Glomerular endothelial cell (primary cell): Measurements from ENCODE around the gene ADD2. TPM values are rescaled to one million over a fixed set of nuclear protein-coding genes. Genes with fewer than 3 reads are reported as not detected.

Source experiments
- DNase-seq: peaks from one replicate; pipeline ENCODE4 v3.0.0-alpha.2; 2011; ENCODE audit warnings: low read depth, low spot score; ENCODE audit errors: extremely low read depth
- total RNA-seq: library from RNA; depleted of rRNA; stranded (reverse); fragments of >200 nt; gene quantifications from 2 replicates; pipeline ENCODE4 v1.2.3, GENCODE V29; 2015

ADD2 gene
- total RNA-seq, 1 donor from 2014 or later = 0.47 TPM

GRCh38 chr2:70707706-70708105 lies 60.3 kb downstream of the ADD2 start:
- no peak for DNase-seq

DNA sequence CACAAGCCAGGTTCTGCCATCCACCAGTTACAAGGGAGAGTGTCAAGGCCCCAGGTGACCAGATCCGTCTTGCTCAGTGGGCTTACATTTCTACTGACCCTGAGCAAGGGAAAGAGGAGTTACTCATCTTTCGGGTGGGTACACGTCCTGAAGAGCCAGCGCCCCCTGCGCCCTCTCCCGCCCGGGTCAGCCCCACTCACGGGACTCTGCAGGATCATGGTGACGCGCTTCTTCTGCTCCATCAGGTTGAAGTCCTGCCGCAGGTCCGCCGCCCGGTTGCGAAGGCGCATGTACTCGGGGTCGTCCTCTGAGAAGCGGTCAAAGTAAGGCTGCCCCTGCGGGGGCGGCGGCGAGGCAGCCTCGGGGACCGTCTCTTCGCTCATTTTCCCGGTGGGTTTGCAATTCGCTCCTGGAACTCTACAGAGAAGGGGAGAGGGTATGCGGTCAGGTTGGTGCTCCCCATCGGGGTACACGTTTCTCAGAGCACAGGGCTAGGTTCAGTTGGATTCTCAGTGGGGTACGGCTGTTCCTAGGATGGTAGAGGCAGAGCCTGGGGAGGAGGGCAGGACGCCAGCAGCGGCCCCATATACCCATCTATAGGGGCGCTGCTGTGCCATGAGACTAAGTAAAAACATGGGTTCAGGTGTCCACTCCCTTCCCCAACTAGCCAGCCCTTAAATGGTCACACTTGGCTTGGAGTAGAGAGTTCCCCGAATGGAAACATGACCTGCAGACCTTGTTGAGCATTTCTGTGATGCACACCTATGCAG lies 61.8 kb downstream of the ADD2 start:
- no peak for DNase-seq

GRCh38 chr2:70705160-70705850 lies 62.7 kb downstream of the ADD2 start:
- no peak for DNase-seq

- DNase-seq = no peak
Measured at GRCh38 chr2:70703900-70704549, 64.0 kb downstream of the ADD2 start.

DNA sequence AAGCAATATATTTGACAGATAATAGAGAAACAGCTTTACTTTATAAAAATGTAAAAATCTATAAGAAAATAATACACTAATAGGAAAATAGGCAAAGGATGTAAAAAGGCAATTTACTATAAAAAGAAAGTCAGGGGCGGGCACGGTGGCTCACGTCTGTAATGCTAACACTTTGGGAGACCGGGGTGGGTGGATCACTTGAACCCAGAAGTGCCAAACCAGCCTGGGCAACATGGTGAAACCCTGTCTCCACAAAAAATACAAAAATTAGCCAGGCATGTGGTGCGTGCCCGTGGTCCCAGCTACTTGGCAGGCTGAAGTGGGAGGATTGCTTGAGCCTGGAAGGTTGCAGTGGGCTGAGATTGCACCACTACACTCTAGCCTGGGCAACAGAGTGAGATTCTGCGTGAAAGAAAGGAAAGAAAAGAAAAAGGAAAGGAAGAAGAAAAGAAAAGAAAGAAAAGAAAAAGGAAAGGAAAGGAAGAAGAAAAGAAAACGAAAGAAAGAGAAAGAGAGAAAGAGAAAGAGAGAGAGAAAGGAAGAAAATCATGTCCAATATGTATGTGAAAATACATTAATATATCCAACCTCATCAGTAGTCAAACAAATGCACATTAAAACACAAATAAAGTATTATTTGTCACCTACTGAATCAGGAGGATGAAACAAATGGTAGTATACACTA lies 65.1 kb downstream of the ADD2 start:
- no peak for DNase-seq

- DNase-seq = no peak
Measured at GRCh38 chr2:70698847-70699246, 69.2 kb downstream of the ADD2 start.

DNA sequence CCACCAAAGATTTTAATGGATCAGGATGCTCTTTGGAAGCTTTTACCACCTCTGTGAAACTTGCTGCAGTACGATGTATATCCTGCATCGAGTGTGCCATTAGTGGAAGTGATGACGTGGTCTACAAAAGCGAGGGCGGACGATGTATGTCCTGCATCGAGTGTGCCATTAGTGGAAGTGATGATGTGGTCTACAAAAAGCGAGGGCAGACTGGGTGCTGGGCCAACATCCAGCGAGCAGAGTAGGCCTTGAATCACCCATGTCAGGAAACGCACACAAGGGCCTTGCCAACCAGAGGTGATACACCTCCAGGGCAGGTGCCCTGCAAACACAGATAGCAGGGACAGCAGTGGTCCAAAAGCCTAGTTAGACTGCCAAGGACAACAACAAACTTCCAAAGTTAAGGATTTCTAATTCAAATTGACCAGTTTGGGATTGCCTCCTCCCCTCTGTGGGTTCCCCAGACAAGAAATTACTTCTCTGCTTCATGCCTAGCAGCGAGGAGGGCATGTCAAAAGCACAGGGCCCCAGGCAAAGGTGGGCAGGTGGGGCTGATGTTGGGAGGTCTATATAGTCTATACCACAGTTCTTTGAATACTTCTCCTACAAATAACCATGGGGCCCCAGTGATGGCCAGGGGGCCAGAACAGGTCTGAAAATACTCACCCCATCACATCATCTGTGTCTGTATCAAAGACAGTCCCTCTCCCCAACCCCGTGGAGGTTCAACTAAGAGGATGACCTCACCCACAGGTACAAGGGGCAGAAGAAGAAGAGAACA lies 70.2 kb downstream of the ADD2 start:
- no peak for DNase-seq

DNA sequence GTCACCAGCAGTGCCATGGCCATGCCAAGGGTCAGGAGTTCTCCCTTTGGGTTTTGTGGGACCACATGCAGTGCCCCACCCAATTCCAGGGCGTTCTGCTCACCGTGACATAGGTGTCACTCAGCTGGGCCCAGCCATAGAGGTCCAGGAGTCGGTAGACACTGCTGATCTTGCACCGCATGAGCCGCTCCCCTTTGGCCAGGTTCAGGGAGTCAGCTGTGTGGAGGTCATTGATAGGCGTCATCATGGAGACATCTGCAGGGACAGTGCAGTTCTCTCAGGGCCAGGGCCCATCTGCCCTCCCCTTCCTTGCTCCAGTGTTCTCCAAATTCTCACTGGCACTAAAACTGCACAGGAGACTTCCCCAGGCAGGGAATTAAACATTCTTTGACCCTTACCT lies 71.9 kb downstream of the ADD2 start:
- DNase-seq = no peak

DNA sequence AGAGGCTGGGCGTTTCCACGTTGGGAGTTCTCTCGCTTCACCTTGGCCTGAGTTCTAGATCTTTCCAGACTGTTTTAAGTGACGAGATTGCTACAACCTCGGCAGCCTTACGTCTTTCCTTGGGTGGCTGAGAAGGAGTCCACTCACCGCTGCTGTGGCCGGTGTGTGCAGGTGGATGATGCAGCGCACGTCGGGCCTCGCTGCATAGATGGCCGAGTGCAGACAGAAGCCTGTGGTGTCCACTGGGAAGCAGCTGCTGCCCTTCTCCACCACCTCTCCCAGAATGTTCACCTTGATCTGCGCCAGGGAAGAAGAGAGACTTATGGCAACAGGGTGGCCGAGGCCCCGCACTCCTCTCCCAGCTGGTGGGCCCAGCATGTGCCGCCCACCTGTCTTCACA lies 75.7 kb downstream of the ADD2 start:
- no peak for DNase-seq

DNA sequence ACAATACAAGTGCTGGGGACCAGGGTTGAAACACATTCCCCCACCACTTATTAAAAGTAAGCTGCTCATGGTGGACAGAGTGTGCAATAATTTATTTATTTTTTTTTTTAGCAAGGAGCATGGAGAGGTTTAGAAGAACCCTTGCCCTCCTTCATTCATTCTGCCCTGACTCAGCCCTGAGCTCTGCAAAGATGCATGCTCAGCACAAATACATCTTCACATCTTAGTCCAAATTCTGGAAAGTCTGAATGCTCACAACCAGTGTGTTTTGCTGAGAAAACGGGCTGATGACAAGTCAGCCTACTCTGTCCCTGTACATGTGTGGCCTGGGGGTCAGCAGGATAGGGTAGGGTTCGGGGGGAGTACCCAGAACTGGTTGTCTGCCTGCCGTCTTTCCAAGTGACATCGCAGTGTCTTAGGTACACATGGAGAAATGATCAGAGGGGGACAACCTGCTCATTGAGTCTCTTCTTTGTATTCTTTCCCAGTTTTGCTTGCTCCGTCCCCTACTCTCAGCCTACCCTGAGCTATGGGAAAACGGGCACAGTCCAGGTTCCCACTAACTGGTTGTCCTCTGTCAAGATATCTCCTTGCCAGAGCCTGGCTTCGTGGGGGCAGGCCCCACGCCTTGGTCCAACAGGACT lies 76.4 kb downstream of the ADD2 start:
- DNase-seq = no peak

DNA sequence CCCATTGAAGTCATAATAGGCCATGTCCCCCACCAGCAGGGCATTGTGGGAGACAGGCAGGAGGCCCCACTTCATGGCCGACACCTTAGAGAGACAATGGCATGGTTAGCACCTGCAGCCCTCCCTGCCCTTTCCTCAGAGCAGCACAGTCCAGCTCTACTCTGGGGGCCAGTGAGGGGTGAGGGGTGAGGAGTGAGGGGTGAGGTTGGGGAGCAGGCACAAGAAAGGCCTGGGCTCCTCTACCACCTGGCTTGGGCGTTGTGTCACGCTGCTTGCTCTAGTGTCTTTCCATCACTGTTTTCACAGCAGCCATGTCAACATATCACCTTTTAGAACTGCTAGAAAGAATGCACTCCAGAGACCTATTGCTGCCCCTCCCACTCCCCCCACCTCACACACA lies 77.2 kb downstream of the ADD2 start:
- DNase-seq = no peak

GRCh38 chr2:70688427-70688826 lies 79.6 kb downstream of the ADD2 start:
- DNase-seq = no peak

GRCh38 chr2:70687461-70687795 lies 80.6 kb downstream of the ADD2 start:
- no peak for DNase-seq

DNA sequence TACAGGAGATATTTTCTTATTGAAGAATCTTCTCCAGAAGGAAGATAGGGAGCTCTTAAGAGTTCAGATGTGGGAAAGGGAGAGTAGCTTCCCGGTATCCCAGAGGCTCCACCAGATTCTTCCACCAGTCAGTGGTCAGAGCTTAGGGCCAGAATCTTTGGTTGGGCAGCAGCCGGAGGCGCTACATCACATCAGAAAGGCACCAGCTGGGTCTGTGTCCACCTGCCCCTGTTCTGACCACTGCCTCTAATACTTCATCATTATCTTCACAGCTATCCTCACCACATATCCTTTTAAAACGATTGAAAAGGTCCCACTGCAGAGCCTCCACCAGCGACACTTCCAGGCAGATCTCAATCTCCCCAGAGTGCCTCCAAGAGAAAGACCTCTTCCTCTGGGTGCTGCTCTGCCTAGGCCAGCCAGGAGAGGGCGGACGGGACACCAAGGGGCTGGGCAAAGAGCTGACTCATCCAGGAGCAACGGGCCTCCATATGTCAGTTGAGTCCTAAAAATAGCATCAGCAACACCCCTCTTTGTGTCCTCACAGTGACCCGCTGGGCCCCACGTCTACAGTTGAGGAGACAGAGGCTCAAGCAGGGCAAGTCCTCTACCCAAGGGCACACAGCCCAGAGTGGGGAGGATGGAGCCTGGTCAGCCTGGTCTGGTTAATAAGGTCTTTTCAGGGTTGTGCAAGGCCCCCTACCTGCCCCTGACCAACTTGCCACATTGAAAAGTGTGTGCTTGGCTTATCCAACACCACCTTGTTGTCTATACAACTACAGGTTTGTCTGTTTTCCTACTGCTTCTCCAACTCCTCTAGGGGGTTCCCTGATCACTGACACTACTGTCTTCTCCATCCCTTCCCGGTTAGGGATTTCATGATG lies 81.2 kb downstream of the ADD2 start:
- no peak for DNase-seq

- no peak for DNase-seq
Measured at GRCh38 chr2:70685771-70686171, 82.2 kb downstream of the ADD2 start.

DNA sequence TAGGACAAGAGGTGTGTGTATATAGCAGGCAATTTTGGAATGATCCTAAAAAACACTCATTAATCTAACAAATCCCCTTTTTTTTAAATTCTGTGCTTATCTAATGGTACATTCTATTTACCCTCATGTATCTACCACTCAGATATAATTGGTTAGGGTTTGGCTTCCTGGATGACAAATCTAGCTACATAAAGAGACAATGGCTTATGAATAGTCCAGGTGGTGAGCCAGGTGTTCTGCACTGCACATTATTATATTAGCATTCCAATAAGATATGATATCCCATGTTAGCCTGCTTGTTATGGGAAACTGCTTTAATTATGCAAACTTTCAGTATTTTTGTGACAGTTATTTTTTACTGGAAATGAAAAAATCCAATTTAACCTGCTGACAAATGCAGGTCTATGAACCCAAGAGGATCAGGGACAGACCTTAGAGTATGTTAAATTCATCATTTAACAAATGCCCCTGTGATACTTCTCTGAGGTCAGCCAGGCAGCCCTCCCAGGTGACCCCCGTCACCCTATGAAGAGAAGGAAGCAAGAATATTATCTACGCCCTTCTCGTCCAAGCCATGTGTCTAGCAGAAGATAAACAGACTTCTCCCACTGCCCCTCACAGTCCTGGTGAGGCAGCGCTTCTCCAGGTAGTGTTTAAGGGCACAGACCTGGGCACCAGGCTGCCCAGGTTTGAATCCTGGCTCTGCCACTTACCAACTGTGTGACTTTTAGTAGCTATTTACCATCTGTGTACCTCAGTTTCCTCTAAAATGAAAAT lies 83.0 kb downstream of the ADD2 start:
- DNase-seq = no peak

DNA sequence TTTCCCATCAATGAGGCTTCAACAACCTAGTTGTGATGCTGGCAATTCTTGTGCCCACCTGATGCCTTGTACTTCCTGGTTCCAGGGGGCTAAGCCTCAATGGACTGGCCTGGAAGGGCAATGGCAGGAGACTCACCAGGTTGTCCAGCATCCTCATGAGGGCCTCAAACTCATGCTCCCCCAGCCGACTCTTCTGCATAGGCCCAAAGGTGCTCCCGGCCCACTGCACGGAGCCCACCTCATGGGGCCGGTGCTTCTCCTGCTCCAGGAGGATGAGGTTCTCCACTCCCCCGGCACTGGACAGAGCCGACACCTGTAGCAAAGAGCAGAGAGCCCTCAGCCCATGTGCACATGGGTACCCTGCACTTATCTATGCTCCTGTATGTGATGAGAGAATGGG lies 84.5 kb downstream of the ADD2 start:
- DNase-seq = no peak

DNA sequence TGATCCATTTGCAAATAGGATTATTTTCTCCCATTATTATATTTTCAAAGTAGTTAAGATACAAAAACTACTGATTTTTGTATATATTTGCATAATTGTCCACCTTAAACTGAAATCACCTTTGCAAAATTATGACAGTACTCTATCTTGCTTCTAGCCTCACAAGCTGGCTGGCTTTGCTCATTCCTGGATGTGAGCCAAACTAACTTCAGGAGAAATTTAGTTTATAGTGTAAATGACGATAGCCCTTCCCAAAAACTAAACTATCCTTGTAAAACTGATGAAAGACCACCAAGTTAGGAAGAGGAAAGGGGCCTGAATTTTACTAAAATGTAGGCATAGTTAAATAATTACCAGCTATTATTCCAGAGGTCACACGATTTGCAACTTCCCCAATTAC lies 87.3 kb downstream of the ADD2 start:
- DNase-seq = no peak

DNA sequence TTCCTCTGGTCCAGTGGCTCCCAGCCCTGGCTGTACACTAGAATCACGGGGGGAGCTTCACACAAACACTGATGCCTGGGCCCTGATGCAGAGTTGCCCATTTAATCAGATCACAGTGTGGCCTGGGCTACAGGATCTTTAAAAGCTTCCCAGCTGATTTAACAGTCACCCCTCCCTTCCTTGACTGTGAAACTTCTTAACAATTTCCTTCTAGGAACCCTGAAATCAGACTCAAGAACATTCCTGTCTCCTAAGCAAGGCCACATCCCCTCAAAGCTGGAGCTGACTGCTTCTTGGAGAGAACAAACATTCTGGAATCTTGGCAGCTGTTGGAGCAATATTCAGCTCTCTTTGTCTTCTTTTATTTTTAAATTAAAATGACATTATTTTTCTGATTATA lies 88.7 kb downstream of the ADD2 start:
- no peak for DNase-seq
